GM19351 (cell line): ENCODE measurements around the gene KYNU.
A peak's percentile ranks its signal among the peaks of the same experiment; 100 is the strongest.

Experiments
- ATAC-seq: cut with Tn5 transposase; IDR thresholded peaks from one replicate; pipeline ENCODE4 v1.9.1; 2021; ENCODE audit warnings: mild to moderate bottlenecking, moderate library complexity; ENCODE audit not compliant: unreplicated experiment

KYNU gene

DNA sequence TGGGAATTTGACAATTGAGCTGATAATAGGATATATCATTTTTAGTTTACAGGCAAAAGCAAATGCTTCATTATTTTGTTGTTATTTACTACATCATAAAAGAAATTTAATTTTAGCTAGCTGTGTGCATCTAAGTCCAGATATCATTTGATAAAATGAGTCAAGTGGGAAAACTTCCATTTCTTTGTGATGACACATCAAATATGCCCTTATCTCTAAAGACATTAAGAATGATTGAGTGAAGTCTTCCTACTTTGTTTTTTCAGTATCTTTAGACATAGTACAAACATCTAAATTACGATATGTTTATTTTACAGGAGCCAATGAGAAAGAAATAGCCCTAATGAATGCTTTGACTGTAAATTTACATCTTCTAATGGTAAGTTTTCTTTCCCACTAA is 77.0 kb downstream of the KYNU start:
- ATAC-seq, result no peak

DNA sequence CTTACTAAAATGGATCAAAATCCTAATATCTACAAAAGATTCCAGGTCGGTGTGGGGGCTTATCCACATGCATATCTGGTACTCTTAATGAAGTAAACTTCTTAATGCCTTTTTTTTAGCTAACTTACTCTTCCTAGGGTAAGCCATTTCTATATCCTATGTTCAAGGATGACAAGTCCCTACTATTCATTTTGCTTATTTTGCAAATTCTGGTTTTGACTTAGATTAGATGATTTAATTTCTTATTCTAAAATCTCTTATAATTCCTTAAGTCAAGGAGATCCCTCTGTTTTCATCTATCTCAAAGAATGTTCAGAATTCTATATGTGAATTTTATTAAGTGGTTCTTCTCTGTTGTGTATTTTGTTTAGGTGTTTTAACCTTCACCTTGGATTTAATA is 79.7 kb downstream of the KYNU start:
- ATAC-seq, result no peak

DNA sequence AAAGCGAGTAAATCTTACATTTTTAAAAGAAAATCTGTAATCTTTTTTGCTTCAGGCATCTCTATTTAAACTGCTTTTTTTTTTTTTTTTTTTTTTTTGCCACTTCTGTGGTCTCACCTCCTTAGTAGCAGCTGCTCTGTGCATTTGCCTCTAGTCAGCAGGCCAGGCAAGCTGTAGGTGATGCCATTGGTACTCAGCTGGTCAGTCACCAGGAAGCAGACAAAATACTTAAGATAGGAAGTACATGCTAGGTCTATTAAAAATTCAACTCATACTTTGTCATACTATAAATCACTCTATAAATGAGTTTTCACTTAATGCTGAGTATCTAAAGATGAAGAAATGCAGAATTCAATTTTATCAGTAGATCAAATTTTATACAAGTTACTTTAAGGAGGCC is 83.7 kb downstream of the KYNU start:
- ATAC-seq, result no peak

DNA sequence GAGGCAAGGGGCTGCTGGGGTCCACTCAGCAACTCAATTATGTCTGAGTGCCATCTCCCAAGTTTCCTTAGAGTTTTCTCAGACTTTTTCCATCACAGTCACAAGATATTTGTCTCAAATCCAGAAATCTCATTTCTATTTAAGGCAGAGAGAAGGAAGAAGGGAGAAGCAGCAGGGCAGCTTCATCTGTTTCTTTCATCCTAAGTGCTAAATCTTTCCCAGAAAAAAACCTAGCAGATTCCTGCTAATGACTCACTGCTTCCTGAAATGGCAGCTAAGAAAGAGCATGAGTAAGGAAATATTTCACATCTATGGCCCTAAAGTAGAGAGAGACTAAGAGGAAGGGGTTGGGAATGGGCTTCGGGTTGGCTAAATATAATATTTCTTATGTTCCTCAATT is 88.0 kb downstream of the KYNU start:
- no peak for ATAC-seq

DNA sequence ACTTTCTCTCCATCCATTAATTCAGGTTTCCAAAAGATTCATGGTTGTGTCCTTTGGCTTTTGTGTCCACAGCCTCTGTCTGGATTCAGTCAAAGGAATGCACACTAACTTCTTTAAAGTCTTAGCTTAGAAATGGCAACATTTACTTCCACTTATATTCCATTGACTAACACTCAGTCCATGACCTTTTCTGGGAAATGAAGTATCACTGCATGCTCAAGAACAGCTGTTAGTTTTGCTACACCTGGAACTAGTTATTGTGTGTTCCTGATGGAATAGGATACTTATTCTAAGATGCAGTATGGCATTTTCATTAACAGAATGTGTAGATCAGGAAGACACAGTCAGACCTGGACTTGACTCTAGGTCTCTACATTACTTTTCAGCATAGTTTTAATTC is 88.8 kb downstream of the KYNU start:
- no peak for ATAC-seq

DNA sequence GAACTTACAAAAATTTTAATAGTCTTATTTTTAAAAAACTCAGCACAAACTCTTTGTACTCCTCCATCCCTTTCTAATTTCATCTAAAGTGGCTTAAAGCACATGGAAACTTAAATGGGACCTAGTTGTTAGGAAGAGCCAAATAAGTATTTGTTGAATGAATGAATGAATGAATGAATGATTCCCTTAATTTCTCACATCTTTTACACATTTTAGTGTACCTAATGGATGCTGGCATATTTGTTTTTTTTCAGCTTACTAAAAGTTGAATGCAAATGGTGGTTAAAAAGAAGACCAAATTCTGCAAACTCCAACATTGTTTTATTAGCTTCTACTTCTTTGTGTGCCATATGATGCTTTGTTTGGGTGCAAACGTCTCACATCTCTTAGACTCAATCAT is 89.6 kb downstream of the KYNU start:
- no peak for ATAC-seq

DNA sequence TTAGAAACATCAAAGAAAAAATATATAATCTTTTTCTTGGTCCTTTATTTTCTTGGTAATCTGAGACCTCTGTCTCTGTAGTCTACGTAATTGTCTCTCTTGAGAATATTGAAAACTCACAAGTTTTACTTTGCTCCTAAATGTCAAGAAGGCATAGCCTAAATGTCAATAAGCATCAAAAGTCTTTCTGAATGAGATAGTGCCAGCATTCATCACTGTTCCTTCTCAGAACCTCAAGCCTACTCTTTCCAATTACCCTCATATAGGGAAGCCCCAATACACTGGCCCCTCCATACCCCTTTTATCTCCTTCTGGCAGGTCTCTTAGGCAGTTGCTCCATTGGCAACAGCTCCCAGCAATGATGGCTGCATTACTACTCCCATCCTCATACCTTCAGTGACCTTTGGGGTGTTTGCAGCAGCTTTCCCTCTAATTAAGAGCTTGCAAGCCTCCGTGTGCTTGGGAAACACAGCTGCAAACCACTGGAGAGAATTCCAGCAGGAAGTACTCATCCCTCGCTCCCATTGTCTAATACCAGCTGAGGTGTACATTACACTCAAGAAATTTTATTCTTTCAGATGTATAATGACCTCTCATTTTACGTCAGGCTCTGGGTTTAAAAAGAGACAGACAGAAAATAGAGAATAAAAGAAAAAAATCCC is 95.8 kb downstream of the KYNU start:
- ATAC-seq, result no peak

DNA sequence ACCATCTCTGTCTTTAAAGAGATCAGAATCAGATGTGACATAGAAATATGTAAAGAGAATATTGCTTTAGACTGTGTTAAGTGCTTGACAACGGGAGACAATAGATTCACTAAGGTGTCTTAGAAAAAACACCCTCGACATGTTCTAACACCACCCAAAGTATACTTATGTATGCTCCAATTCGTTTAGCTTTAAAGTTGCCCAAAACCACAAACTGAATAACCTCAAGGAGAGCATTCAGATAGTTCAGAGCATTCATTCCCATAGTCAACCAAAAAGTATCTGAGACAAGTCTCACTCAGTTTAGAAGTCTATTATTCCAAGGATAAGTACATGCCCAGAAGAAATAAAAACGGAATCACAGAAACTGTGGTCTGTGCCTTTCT is 96.4 kb downstream of the KYNU start:
- no peak for ATAC-seq

DNA sequence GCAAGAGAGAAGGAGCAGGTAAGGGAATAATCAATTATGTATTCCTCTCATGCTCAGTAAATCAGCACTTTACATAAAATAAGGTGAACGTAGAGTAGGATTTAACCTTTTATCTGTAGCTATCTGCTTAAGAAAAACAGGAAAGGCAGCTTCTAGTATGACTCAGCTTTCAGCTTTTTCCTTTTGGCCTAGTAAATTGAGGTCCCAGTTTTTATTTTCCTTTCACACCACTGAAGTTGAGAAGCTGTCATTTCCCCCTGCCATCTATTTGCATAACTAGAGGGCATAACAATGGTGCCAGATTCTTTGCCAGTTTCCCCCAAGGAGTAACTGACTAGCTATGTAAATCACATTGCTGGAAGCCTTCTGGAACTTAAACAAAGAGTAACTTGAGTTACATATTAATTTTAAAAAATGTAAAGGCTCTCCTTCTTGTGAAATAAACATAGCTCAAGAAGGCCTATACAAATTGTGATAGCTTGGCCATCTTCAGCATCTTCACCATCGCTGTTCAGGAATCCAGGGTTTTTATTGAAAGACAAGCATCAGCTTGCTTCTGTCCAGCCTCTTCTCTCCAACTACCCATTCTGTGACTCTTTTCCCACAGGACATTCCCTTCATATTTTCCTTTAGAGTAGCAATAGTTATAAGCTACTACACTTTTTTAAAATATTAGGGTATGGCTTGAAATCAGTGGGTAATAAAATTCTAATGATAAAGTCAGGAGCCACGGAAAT is 97.0 kb downstream of the KYNU start:
- ATAC-seq, result no peak

DNA sequence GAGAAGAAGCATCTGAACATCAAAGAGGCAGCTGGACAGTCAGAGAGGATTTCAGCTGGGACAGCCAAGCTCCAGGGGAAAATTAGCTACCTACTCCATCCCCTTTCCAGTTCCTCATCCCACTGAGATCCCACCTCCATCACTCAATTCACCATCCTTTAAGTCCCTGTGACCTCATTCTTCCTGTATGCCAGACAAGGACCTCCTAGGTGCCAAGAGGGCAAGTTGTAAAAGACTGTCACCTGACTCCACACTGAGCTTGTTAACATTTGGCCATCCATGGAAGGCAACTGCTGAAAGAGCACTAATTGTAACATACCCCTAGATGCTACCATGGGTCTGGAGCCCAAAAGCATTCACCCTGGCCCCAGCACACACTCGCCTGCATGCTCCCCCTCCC is 97.8 kb downstream of the KYNU start:
- no peak for ATAC-seq

DNA sequence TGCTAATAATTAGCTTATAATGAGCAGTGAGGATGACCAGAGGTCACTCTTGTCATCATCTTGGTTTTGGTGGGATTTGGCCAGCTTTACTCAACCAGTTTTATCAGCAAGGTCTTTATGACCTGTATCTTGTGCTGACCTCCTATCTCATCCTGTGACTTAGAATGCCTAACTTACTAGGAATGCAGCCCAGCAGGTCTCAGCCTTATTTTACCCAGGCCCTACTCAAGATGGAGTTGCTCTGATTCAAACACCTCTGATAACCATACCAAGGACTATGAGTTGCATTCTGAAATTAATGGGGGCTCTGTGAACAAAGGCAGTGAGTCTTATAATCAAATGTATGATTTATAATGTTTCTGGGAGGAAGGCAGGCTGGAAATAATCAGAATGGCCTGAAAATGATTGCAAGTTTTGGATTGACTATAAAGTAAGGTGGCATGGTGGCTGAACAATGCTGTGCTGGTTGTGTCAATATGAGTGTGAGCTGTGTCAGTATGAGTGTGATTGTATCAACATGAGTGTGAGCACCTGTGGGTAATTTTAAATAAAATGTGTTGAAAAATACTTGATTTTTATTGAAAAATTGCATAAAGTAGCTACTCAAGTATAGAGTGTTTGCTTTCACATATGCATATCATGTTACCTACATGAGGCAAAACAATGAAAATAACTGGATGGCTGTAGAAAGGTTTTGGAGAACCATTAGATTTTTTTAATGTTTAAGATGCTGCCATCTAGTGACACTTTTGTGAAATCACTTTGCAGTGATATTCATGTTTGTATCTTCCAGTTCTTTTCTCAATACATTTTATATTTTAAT is 103.0 kb downstream of the KYNU start:
- peak; percentile 35 for ATAC-seq

DNA sequence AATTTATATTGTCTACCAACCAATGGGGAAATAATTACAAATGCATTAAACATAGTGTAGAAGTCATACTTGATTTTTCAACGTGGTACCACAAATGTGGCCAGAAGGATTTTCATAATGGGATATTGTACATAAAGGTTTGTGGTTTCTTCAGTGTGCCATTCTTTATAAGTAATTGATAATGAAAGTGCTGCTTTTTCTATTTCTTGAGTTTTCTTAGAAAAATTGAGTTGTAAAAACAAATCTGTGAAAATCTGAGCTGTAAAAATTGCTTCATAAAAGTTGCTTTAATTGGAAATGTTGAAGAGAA is 103.6 kb downstream of the KYNU start:
- no peak for ATAC-seq

DNA sequence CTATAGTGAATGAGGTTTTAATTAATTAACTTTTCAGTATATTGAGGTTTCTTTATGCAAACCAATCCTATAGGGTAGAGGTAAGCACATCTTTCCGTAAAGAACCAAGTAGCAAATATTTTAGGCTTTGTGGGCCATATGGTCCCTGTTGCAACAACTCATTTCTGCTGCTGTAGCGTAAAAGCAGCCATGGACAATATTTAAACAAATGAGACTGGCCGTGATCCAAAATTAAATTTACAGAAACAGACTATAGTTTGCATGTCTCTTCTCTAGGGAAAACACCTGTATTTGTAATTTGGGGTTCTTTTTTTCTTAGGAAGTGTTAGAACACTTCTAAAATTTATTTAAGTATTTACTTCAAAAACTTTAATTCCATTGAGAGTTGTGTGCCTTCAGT is 104.3 kb downstream of the KYNU start:
- ATAC-seq, result no peak

DNA sequence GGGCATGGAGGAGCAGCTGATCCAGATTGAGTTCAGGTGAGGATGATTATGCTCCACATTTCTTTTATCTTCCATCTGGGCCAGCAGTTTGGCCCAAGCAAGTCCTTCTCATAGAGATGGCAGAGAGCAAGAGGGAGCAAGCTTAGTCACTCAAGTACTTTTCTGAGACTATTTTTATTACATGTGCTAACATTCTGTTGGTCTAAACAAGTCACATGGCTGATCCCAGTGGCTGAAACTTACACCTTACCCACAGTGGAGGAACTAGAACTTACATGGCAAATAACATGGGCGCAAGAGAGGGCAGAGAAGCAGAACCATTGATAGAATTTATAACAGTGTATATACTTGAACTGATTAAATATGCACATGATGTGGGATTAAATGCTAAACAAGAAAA is 105.7 kb downstream of the KYNU start:
- peak; percentile 82 for ATAC-seq

DNA sequence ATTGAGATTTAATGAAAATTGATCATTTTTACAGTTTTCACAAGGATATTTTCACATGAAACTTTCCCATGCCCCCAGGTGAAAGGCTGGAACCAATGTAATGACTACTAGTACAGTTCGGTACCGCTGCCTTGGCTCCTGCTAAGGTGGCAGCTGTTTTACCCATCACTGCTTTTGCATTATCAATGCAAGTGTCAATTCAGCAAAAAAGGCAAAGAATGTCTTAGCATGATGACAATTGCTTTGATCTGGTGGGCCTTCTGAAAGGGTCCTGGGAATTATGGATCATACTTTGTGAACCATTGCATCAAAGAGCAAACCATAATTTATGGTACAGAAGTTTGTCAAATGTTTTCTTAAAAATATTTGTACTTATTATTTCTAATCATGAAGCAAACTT is 107.2 kb downstream of the KYNU start:
- ATAC-seq, result no peak

DNA sequence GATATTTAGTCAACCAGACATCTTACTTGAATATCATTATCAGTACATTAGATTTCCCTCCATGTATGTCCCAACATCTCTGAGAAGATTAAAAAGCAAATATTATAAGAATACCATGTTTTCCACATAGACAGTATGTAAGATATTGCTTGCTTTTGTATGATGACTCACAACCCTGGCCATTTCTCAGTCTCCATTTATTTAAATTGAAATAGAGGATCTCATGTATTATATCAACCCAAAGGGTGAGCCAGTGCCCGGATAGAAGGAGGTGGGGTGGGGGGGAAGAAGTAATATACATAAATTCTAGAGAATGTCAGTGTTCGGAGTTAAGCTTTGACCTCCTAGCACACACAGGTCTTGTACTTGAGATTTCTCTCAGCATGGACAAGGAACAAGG is 109.6 kb downstream of the KYNU start:
- no peak for ATAC-seq

DNA sequence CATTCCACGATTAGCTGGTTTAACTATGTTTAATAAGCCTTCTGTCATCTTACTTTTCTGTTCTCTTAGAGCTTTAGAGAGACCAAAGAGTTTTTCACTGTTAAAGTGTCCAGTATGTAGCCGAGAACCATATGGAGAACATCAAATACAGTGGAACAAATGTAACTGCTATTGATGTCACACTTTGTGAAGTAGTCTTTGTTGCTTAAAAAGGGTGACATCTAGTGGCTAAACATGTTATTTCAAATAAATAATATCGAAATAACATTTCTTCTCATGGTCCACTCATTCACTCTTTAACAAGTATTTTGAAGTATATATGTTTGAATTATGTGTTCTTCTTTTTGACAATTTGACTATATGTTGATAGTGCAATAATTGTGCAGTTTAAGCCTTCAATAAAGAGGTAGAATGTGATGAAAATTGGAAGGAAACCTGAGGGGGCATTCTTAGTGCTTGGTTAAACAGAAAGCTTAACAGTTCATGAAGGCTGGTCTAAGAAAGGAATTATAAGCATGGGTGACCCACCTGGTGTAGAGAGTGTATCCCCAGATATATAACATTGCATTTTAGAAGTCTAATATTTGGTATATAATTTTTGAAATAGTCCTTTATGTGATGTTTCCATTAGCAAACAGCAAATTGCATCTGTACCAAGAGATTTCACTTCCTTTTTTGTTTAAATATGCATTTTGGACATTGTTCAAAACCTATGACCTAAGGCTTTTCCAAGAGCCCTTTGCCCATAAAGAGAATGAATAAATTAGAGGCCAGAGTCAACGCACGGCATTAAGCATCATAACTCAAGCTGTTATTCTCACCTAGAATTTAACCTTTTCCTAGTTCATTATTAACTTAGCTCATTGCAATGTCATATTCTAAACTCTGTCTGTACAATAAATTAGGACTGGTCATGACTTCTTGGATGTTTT is 112.1 kb downstream of the KYNU start:
- peak; percentile 84 for ATAC-seq

DNA sequence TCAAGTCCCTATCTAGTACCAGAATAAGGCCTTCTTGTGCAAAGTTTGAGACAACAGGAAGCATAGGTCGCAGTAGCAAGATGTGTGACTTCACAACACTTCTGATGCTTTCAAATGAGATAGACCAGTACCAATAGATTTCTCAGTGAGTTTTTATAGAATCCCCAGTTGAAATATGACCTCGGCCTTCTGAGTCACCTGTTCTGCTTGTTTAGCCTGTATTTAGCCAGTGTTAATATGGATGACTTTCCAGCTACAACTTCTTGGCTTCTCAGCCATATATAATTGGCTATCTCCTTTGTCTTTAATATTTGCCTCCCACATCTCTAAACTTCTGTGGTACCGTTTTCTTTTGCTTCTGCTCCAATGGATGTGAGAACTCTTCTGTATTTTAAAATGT is 113.8 kb downstream of the KYNU start:
- no peak for ATAC-seq

DNA sequence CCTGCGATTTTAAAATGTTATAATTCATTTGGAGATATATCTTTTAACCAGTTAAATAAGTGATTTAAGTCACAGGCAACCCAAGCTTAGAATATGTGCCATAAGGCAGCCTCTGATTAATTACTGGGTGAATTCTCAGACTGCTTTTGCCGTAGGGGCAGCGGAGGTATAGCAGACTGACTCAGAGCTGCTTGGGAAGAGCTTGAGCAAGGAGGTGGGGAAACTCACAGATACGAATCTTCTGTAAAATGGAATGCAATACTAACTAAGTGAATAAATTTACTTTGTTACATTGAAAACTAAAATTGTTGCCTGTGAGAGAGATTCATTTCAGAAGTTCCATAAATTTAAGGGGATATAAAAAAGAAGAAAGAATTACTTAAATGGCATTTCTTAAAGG is 115.4 kb downstream of the KYNU start:
- no peak for ATAC-seq

DNA sequence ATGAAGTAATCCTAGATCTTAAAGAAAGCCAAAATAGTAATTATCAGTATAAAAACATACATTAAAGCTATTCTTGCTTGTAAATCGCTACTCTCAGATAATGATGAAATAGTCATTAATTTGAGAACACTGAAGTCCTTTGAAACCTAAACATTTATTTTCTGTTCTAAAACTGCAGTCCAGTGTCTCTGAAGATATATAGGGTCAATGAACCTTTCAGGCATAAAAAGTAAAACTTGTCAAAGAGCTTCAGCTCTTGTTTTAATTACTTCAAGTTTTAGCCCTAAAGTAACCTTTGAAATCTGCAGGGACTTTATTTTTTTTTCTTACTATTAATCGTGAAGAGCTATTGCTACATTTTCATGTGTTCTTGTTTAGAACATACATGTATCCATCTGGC is 116.3 kb downstream of the KYNU start:
- no peak for ATAC-seq

DNA sequence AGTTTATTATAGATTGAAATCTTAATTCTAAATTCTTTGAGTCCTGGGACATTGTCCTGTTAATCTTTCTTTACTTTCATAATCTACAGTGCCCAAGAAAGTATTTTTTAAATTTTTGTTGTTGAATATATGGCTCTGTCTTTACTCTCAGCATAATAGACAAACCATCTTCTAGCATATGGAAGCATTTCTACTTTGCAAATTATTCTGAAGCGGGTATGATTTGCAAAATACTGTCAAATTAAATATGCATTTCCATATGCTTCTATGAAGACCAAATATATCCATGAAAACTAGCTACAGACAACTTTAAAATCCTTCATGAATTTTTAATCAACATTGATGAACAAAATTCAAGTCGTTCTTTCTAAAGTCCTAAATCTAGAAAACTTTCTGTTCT is 117.2 kb downstream of the KYNU start:
- no peak for ATAC-seq
